SK-N-SH (cell line): ENCODE measurements around the gene ACTG2. TPM values are rescaled to one million over a fixed set of nuclear protein-coding genes. Genes with fewer than 3 reads are reported as not detected.

Source experiments
- CTCF ChIA-PET: fragments of 300-600, 350-600 bp; formaldehyde crosslinking; extraction: SDS; loops from one replicate; lab custom pipeline; 2021; lab: Yijun Ruan, JAX
- POLR2A ChIA-PET: fragments of 350-600 bp; sonication (Branson Sonifier 250); formaldehyde crosslinking; extraction: SDS; loops from one replicate; lab custom pipeline; 2020; ENCODE audit warnings: antibody characterized with exemption, inconsistent platforms; lab: Yijun Ruan, JAX
- DNase-seq: peaks from one replicate; pipeline ENCODE4 v3.0.0; 2012
- H2AFZ ChIP-seq: fragments of 200-600 bp; sonication (generic); 2 replicates; pipeline ENCODE4 v1.8.1; 2016; ENCODE audit warnings: antibody characterized with exemption, mild to moderate bottlenecking, low read depth
- H3F3A ChIP-seq: fragments of 200-600 bp; sonication (generic); replicated peaks from 2 replicates; pipeline ENCODE3; 2016; ENCODE audit warnings: antibody characterized with exemption, mild to moderate bottlenecking; ENCODE audit not compliant: insufficient read depth
- H3K27ac ChIP-seq, 2 experiments: fragments of 200-500 bp in 1 of 2; fragments of 200-600 bp in 1 of 2; sonication (Bioruptor generic) in 1 of 2; sonication (generic), shearing (Covaris generic) in 1 of 2; 2 replicates each; pipeline versions ENCODE4 v1.5.1 to v1.6.1; 2014 to 2016; ENCODE audit warnings: low read depth in 2 of 2, inconsistent platforms in 1 of 2, low read length in 1 of 2, mild to moderate bottlenecking in 1 of 2, mixed read lengths in 1 of 2
- H3K27me3 ChIP-seq: fragments of 200-600 bp; sonication (generic), shearing (Covaris generic); 2 replicates; pipeline ENCODE4 v1.6.1; 2016; ENCODE audit warnings: mixed run types; ENCODE audit not compliant: insufficient read depth
- H3K36me3 ChIP-seq, 2 experiments: fragments of 200-500 bp in 1 of 2; fragments of 200-600 bp in 1 of 2; sonication (Bioruptor generic) in 1 of 2; sonication (generic) in 1 of 2; replicated peaks in 1 of 2; 2 replicates each; pipeline versions ENCODE3 to v1.5.1; 2014 to 2016; ENCODE audit warnings: low read length in 1 of 2, mild to moderate bottlenecking in 1 of 2; ENCODE audit not compliant: insufficient read depth in 2 of 2, control insufficient read depth in 1 of 2
- H3K4me1 ChIP-seq, 2 experiments: fragments of 200-500 bp in 1 of 2; fragments of 200-600 bp in 1 of 2; sonication (Bioruptor generic) in 1 of 2; sonication (generic), shearing (Covaris generic) in 1 of 2; 2 replicates each; pipeline versions ENCODE4 v1.5.1 to v1.6.1; 2014 to 2016; ENCODE audit warnings: low read depth in 1 of 2, low read length in 1 of 2, mixed run types in 1 of 2; ENCODE audit not compliant: insufficient read depth in 2 of 2, control insufficient read depth in 1 of 2
- H3K4me2 ChIP-seq: fragments of 200-600 bp; sonication (generic), shearing (Covaris generic); 2 replicates; pipeline ENCODE4 v1.6.1; 2017; ENCODE audit warnings: mixed run types
- H3K4me3 ChIP-seq, 2 experiments: fragments of 200-500 bp in 1 of 2; fragments of 200-600 bp in 1 of 2; sonication (Bioruptor generic) in 1 of 2; sonication (generic), shearing (Covaris generic) in 1 of 2; 2 replicates each; pipeline versions ENCODE4 v1.5.1 to v1.8.1; 2014 to 2016; ENCODE audit warnings: low read depth in 2 of 2, inconsistent platforms in 1 of 2, low read length in 1 of 2, mild to moderate bottlenecking in 1 of 2, mixed read lengths in 1 of 2, moderate library complexity in 1 of 2
- H3K79me2 ChIP-seq: fragments of 200-600 bp; sonication (generic); 2 replicates; pipeline ENCODE4 v1.8.1; 2017; ENCODE audit warnings: mild to moderate bottlenecking; ENCODE audit not compliant: insufficient read depth
- H3K9ac ChIP-seq: fragments of 200-600 bp; sonication (generic); 2 replicates; pipeline ENCODE4 v1.6.1; 2017; ENCODE audit warnings: mixed run types
- H3K9me2 ChIP-seq: fragments of 200-600 bp; sonication (generic); 2 replicates; pipeline ENCODE4 v1.6.1; 2017; ENCODE audit warnings: mixed run types
- H3K9me3 ChIP-seq: fragments of 200-600 bp; sonication (generic); 2 replicates; pipeline ENCODE4 v1.6.1; 2017; ENCODE audit warnings: mixed run types, mild to moderate bottlenecking, moderate library complexity
- H4K20me1 ChIP-seq: fragments of 200-600 bp; sonication (generic); 2 replicates; pipeline ENCODE4 v1.6.1; 2017; ENCODE audit warnings: mild to moderate bottlenecking, mixed run types; ENCODE audit not compliant: insufficient read depth
- CHD2 ChIP-seq: fragments of 150-350 bp; IDR thresholded peaks from 2 replicates; pipeline ENCODE4 v1.6.1; 2018; ENCODE audit warnings: low read length; ENCODE audit not compliant: partially characterized antibody
- ELF1 ChIP-seq: IDR thresholded peaks from 2 replicates; pipeline ENCODE4 v1.4.0; 2012
- EP300 ChIP-seq, 2 experiments: IDR thresholded peaks; 2 replicates each; pipeline versions ENCODE4 v1.4.0 to v1.6.1; 2012; ENCODE audit warnings: borderline replicate concordance in 1 of 2, low read depth in 1 of 2, low read length in 1 of 2
- FOXJ3 ChIP-seq: sonication (generic); formaldehyde crosslinking; IDR thresholded peaks from 2 replicates; pipeline ENCODE4 v1.5.1; 2020; ENCODE audit warnings: mild to moderate bottlenecking, missing genetic modification reagents
- JUND ChIP-seq: IDR thresholded peaks from 2 replicates; pipeline ENCODE4 v1.4.0; 2012
- MEF2A ChIP-seq: IDR thresholded peaks from 2 replicates; pipeline ENCODE4 v1.4.0; 2012; ENCODE audit warnings: low read depth, borderline replicate concordance
- MXI1 ChIP-seq: IDR thresholded peaks from 2 replicates; pipeline ENCODE4 v1.6.1; 2012; ENCODE audit warnings: mild to moderate bottlenecking, low read depth, low read length, improper control_type of control experiment
- NFIC ChIP-seq: IDR thresholded peaks from 2 replicates; pipeline ENCODE4 v1.4.0; 2012; ENCODE audit warnings: borderline replicate concordance
- RCOR1 ChIP-seq: fragments of 150-350 bp; IDR thresholded peaks from 2 replicates; pipeline ENCODE4 v1.6.1; 2017; ENCODE audit warnings: antibody characterized with exemption, low read length
- REST ChIP-seq: IDR thresholded peaks from 2 replicates; pipeline ENCODE4 v1.6.1; 2012; ENCODE audit warnings: mild to moderate bottlenecking, low read depth, low read length, moderate library complexity
- RXRA ChIP-seq: IDR thresholded peaks from 2 replicates; pipeline ENCODE4 v1.4.0; 2012; ENCODE audit warnings: low read depth, mild to moderate bottlenecking, borderline replicate concordance
- SMC3 ChIP-seq: IDR thresholded peaks from 2 replicates; pipeline ENCODE4 v1.6.1; 2012; ENCODE audit warnings: low read depth, low read length, improper control_type of control experiment
- TCF12 ChIP-seq: IDR thresholded peaks from 2 replicates; pipeline ENCODE4 v1.4.0; 2012
- YY1 ChIP-seq: IDR thresholded peaks from 2 replicates; pipeline ENCODE4 v1.4.0; 2012; ENCODE audit warnings: low read depth, mild to moderate bottlenecking
- ZBTB33 ChIP-seq: IDR thresholded peaks from 2 replicates; pipeline ENCODE4 v1.4.0; 2012; ENCODE audit warnings: low read depth, borderline replicate concordance
- WGBS: methylation state at CpG from one replicate; pipeline ENCODE4 v1.1.6; 2017; ENCODE audit warnings: low lambda C conversion rate; 5-methylcytosine and 5-hydroxymethylcytosine counted together
- polyA plus RNA-seq, 3 experiments: library from polyadenylated mRNA; depleted of rRNA; stranded (reverse); fragments of >200 nt; gene quantifications; 2 replicates each; pipeline ENCODE4 v1.2.3, GENCODE V29; 2012

Gene ACTG2
- polyA plus RNA-seq, 1 of the 3 experiments (the other 2 are of a cell fraction) = 0.25 TPM

- Histone ChIP-seq H2AFZ (no peak overlapping the region), H3K9me3 (no peaks in the 10 kb centered on the region), H3K9me2 (no peaks in the 10 kb centered on the region), H3K4me1 (no peaks in the 10 kb centered on the region), H3K4me3 (no peak overlapping the region), H3K79me2 (no peaks in the 10 kb centered on the region), H3K27me3 (no peaks in the 10 kb centered on the region; the same call in 1 of the 2 replicates), H3K36me3 (no peaks in the 10 kb centered on the region), H3K27ac (no peak overlapping the region), H3K9ac (no peak overlapping the region), H3F3A (no peaks in the 10 kb centered on the region), H4K20me1 (no peaks in the 10 kb centered on the region), H3K4me2 (no peak overlapping the region)
- no peak for TF ChIP-seq SMC3
- no peak for TF ChIP-seq RXRA
- no peak for TF ChIP-seq EP300 (IDR thresholded peaks at IDR 0.05; ENCODE audit: borderline replicate concordance in 1 of 2, low read depth in 1 of 2, low read length in 1 of 2)
- TF ChIP-seq YY1 = no peak
- TF ChIP-seq REST = peak; percentile 53; the same call in 1 of the 2 replicates
- no peak for TF ChIP-seq ELF1
- no peak for TF ChIP-seq MXI1
- POLR2A ChIA-PET = no interaction called here
- 64% methylated on average over 6 of the region's 9 CpGs for WGBS
- no peak for DNase-seq
- CTCF ChIA-PET = no interaction called here
Observed at GRCh38 chr2:73890301-73891092, 2.3 kb upstream of the ACTG2 start.

GRCh38 chr2:73891276-73891901 is 1.4 kb upstream of the ACTG2 start:
- no peaks in the 10 kb centered on the region for H3K9me2 ChIP-seq
- H3K27me3 ChIP-seq = no peaks in the 10 kb centered on the region; the same call in 1 of the 2 replicates
- H4K20me1 ChIP-seq = no peaks in the 10 kb centered on the region
- POLR2A ChIA-PET = no interaction called here
- H3K4me1 ChIP-seq = no peaks in the 10 kb centered on the region
- CTCF ChIA-PET = no interaction called here
- WGBS = 55% methylated on average over 3 of the region's 5 CpGs
- no peak for DNase-seq
- H3K9ac ChIP-seq = no peak overlapping the region
- no peak overlapping the region for H3K4me3 ChIP-seq
- no peaks in the 10 kb centered on the region for H3K79me2 ChIP-seq
- no peak overlapping the region for H2AFZ ChIP-seq
- no peaks in the 10 kb centered on the region for H3K36me3 ChIP-seq
- no peak overlapping the region for H3K4me2 ChIP-seq
- H3K27ac ChIP-seq = no peak overlapping the region
- H3F3A ChIP-seq = no peaks in the 10 kb centered on the region
- no peaks in the 10 kb centered on the region for H3K9me3 ChIP-seq
- TF ChIP-seq MEF2A (no peak), TCF12 (no peak), REST (no peak), FOXJ3 (no peak), YY1 (no peak), EP300 (IDR thresholded peaks at IDR 0.05; ENCODE audit: borderline replicate concordance in 1 of 2, low read depth in 1 of 2, low read length in 1 of 2) (no peak), NFIC (no peak), JUND (no peak), CHD2 (no peak), ZBTB33 (no peak), RCOR1 (no peak), ELF1 (no peak)
